Upper lobe of left lung (tissue), 6 donors: Measurements from ENCODE around the gene YLPM1. TPM values are rescaled to one million over a fixed set of nuclear protein-coding genes. Genes with fewer than 3 reads are reported as not detected.
A peak's percentile ranks its signal among the peaks of the same experiment; 100 is the strongest.

Experiments
- ATAC-seq, 2 donors: fragments of 200-7000 bp; cut with Tn5 transposase; one replicate each; pipeline ENCODE4 v1.9.1; 2022; ENCODE audit warnings: mild to moderate bottlenecking in 2 of 2, moderate library complexity in 2 of 2; ENCODE audit not compliant: low FRiP score in 2 of 2
- DNase-seq, 2 donors: peaks; one replicate each; pipeline ENCODE4 v3.0.0-alpha.2; 2019 to 2020
- H3K27ac ChIP-seq, 4 donors: fragments of 200-600 bp; sonication (generic); one replicate each; pipeline ENCODE4 v1.5.1; 2016 to 2019
- H3K27me3 ChIP-seq, 4 donors: fragments of 200-600 bp; sonication (generic); one replicate each; pipeline ENCODE4 v1.5.1; 2017 to 2019
- H3K36me3 ChIP-seq, 4 donors: fragments of 200-600 bp; sonication (generic); one replicate each; pipeline ENCODE4 v1.5.1; 2016 to 2019
- H3K4me1 ChIP-seq, 4 donors: fragments of 200-600 bp; sonication (generic); one replicate each; pipeline ENCODE4 v1.5.1; 2018 to 2019
- H3K4me3 ChIP-seq, 4 donors: fragments of 200-600 bp; sonication (generic); one replicate each; pipeline ENCODE4 v1.5.1; 2017 to 2019; ENCODE audit warnings: mild to moderate bottlenecking in 2 of 4, moderate library complexity in 1 of 4
- H3K9me3 ChIP-seq, 4 donors: fragments of 200-600 bp; sonication (generic); one replicate each; pipeline ENCODE4 v1.5.1; 2018 to 2019
- EP300 ChIP-seq, 4 donors: sonication (generic); formaldehyde crosslinking; IDR thresholded peaks; one replicate each; pipeline ENCODE4 v1.5.1; 2017; ENCODE audit warnings: antibody characterized with exemption in 4 of 4, control low read depth in 2 of 4
- POLR2A ChIP-seq, 4 donors: fragments of 450-650 bp; IDR thresholded peaks; one replicate each; pipeline ENCODE4 v1.5.1; 2016 to 2017; ENCODE audit warnings: antibody characterized with exemption in 4 of 4, mild to moderate bottlenecking in 2 of 4
- POLR2AphosphoS5 ChIP-seq, 2 donors: sonication (generic); formaldehyde crosslinking; IDR thresholded peaks; one replicate each; pipeline ENCODE4 v1.5.1; 2017; ENCODE audit warnings: antibody characterized with exemption in 2 of 2
- WGBS, 2 donors: methylation state at CpG; one replicate each; pipeline ENCODE4 v1.1.5; 2017 to 2018; 5-methylcytosine and 5-hydroxymethylcytosine counted together
- total RNA-seq, 6 donors: library from RNA; depleted of rRNA in 4 of 6; stranded (reverse); fragments of >200 nt in 4 of 6; gene quantifications; one replicate each; pipeline versions ENCODE4 v1.1.0 to v1.2.1, GENCODE V29; 2016 to 2021
- TF ChIP-seq, protein P1 (sequence below), 6 experiments: fragments of 450-650 bp in 4 of 6; fragments of 200-600 bp in 2 of 6; sonication (generic) in 2 of 6; IDR thresholded peaks; one replicate each; pipeline ENCODE4 v1.5.1; 2016 to 2019; ENCODE audit warnings: antibody characterized with exemption in 6 of 6
- donor health status: DM: no; HTN: no; CAD: no; lungs with moderate emphysema.
- donor health status: DM: no; HTN: yes; CAD: no; lungs with severe emphysema.

YLPM1 gene
- total RNA-seq, 6 donors from 2014 or later: 38.8 to 85.9 (median 45.6) TPM

DNA sequence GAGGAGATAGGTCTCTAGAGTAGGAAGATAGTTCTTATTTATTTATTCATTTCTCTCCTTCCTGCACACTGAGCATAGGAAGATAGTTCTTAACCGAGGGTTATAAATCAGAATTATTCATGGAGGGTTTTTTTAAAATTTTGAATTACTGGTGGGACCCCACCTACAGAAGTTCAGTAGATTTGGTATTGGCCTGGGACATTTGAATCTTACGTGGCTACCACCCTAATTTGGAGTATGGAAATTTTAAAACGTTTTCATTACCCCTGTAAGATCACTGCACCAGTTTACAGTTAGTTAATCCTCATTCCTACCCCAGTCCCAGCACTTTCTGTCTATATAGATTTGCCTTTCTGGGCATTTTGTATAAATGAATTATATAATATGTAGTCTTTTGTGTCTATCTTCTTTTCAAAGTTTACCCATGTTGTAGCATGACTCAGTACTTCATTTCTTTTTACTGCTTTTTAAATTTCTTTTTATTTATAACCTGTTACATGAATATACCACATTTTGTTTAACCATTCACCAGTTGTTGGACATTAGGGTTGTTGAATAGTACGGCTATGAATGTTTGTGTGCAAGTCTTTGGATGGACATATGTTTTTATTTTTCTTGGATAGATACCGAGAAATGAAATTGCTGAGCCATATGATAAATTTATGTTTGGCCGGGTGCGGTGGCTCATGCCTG, 44.9 kb downstream of the YLPM1 start:
- Histone ChIP-seq H3K4me3 (no peak overlapping the region), H3K36me3 (peaks cover 18 to 88% (median 51%) of the 10 kb centered on the region in 4 donors), H3K27me3 (no peaks in the 10 kb centered on the region), H3K9me3 (no peaks in the 10 kb centered on the region), H3K27ac (no peak overlapping the region), H3K4me1 (no peaks in the 10 kb centered on the region)
- TF ChIP-seq, protein P1, sequence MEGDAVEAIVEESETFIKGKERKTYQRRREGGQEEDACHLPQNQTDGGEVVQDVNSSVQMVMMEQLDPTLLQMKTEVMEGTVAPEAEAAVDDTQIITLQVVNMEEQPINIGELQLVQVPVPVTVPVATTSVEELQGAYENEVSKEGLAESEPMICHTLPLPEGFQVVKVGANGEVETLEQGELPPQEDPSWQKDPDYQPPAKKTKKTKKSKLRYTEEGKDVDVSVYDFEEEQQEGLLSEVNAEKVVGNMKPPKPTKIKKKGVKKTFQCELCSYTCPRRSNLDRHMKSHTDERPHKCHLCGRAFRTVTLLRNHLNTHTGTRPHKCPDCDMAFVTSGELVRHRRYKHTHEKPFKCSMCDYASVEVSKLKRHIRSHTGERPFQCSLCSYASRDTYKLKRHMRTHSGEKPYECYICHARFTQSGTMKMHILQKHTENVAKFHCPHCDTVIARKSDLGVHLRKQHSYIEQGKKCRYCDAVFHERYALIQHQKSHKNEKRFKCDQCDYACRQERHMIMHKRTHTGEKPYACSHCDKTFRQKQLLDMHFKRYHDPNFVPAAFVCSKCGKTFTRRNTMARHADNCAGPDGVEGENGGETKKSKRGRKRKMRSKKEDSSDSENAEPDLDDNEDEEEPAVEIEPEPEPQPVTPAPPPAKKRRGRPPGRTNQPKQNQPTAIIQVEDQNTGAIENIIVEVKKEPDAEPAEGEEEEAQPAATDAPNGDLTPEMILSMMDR (IDR thresholded peaks at IDR 0.05): no peak
- TF ChIP-seq POLR2AphosphoS5 (IDR thresholded peaks at IDR 0.05) (no peak), POLR2A (IDR thresholded peaks at IDR 0.05) (no peak), EP300 (IDR thresholded peaks at IDR 0.05) (no peak)
- ATAC-seq (no peak), DNase-seq (no peak)
- 93% methylated on average over 7 of the region's 7 CpGs for WGBS, 2 donors

DNA sequence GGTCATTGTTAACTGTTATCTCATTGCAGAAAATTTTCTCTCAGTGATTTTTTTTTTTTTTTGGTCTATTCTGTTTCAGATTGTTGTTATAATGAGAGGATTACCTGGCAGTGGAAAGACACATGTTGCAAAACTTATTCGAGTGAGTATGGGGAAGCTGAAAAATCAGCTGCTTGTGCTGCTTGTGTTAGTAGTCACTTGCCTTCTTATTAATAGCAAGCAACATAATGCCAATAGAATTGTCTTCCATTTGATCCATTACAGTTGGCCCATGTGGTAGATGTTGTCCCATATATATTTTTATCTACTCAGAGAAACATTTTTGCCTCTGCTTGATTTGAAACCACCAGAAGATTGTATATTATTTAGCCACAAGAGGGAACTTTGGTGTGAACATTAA, 53.0 kb downstream of the YLPM1 start:
- H3K9me3 ChIP-seq: no peaks in the 10 kb centered on the region
- H3K27ac ChIP-seq: no peak overlapping the region
- no peaks in the 10 kb centered on the region for H3K27me3 ChIP-seq
- WGBS, 2 donors: 67 to 75% methylated on average over 1 of the region's 1 CpG
- H3K4me3 ChIP-seq: no peak overlapping the region
- no peak for ATAC-seq
- peaks cover 16 to 91% (median 56%) of the 10 kb centered on the region in 4 donors for H3K36me3 ChIP-seq
- no peak for TF ChIP-seq EP300 (IDR thresholded peaks at IDR 0.05)
- H3K4me1 ChIP-seq: no peaks in the 10 kb centered on the region
- DNase-seq: no peak

DNA sequence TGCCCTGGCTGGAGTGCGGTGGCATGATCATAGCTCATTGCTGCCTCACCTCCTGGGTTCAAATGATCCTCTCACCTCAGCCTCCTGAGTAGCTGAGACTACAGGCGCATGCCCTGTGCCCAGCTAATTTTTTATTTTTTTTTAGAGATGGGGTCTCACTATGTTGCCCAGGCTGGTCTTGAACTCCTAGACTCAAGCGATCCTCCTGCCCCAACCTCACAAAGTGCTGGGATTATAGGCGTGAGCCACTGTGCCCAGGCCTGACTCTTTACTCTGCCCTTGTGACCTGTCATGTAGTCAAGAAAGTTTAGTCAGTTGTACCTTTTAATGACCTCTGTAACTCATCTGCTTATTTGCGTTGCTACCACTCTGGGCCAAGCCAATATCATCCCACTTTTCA, 57.2 kb downstream of the YLPM1 start:
- no peaks in the 10 kb centered on the region for H3K4me1 ChIP-seq
- TF ChIP-seq, protein P1 (IDR thresholded peaks at IDR 0.05): no peak
- TF ChIP-seq EP300 (IDR thresholded peaks at IDR 0.05): no peak
- TF ChIP-seq POLR2A (IDR thresholded peaks at IDR 0.05): no peak
- TF ChIP-seq POLR2AphosphoS5 (IDR thresholded peaks at IDR 0.05): no peak
- no peak overlapping the region for H3K27ac ChIP-seq
- DNase-seq (no peak), ATAC-seq (no peak)
- no peak overlapping the region for H3K4me3 ChIP-seq
- no peaks in the 10 kb centered on the region for H3K9me3 ChIP-seq
- H3K36me3 ChIP-seq: peaks cover 12 to 73% (median 38%) of the 10 kb centered on the region in 4 donors
- 95 to 98% methylated on average over 5 of the region's 5 CpGs for WGBS, 2 donors
- no peaks in the 10 kb centered on the region for H3K27me3 ChIP-seq

DNA sequence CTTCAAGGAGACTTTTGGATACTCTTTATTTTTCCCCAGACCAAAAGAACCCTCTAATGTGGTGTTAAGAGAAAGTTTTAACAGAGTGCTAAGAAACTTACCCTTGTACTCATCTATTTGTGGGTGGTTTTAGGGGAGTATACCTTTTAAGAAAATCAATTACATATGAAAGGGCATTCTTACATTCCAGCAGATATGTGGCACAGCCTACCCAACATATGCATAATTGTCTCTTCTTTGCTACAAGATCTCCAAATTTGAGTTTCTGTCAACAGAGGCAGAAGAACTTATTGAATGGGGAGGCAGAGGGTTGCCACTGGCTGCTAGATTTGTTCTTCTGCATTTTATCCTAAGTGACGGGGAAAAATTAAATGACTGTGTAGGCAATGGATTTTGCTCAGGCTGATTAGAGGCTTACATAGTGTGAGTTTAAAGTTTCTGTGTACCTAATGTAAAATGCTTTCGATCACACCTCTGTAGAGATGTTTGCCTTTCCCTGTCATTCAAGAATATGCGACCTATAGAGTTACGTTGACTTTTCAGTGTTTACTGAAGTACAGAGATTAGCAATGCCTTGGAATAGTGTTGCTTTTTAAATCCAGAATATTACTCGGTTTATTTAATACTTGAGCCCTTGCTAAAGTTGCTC, 58.3 kb downstream of the YLPM1 start:
- H3K4me1 ChIP-seq: peaks cover 0 to 2% (median 0%) of the 10 kb centered on the region in 4 donors
- H3K27me3 ChIP-seq: no peaks in the 10 kb centered on the region
- H3K9me3 ChIP-seq: no peaks in the 10 kb centered on the region
- TF ChIP-seq EP300 (IDR thresholded peaks at IDR 0.05) (no peak), POLR2A (IDR thresholded peaks at IDR 0.05) (no peak), POLR2AphosphoS5 (IDR thresholded peaks at IDR 0.05) (no peak)
- TF ChIP-seq, protein P1 (IDR thresholded peaks at IDR 0.05): no peak
- H3K4me3 ChIP-seq: no peak overlapping the region
- no peak for DNase-seq
- no peak for ATAC-seq
- WGBS, 2 donors: 82 to 83% methylated on average over 5 of the region's 5 CpGs
- no peak overlapping the region for H3K27ac ChIP-seq
- H3K36me3 ChIP-seq: peaks cover 12 to 67% (median 36%) of the 10 kb centered on the region in 4 donors

DNA sequence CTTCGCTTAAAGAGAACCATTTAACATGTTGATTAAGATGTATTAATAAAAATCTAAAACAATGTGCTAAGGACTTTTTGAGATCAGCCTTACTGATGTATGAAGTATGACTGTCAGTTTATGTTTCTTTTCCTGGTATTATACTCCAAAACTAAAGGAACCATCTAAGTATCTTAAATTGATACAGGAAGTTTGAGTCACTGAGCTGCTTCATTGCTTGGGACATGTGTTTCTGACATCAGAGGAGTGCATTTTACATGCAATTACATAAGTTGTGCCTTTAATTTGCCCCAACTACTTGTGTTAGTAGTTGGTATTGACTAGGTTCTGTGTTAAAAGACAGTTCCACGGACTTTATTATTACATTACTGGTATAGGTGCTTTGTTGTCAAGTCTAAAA, 61.9 kb downstream of the YLPM1 start:
- DNase-seq: no peak

More for the DNA sequence above, 61.9 kb downstream of the YLPM1 start:
- Histone ChIP-seq H3K27me3 (no peaks in the 10 kb centered on the region), H3K4me1 (peaks cover 0 to 2% (median 0%) of the 10 kb centered on the region in 4 donors), H3K4me3 (no peak overlapping the region), H3K27ac (peak overlapping the region in 2 of 4 donors; percentile 32 to 55), H3K9me3 (no peaks in the 10 kb centered on the region), H3K36me3 (peaks cover 15 to 44% (median 22%) of the 10 kb centered on the region in 4 donors)
- no peak for TF ChIP-seq POLR2AphosphoS5 (IDR thresholded peaks at IDR 0.05)
- TF ChIP-seq, protein P1 (IDR thresholded peaks at IDR 0.05): no peak
- TF ChIP-seq POLR2A (IDR thresholded peaks at IDR 0.05): no peak
- TF ChIP-seq EP300 (IDR thresholded peaks at IDR 0.05): no peak
- 71 to 84% methylated on average over 2 of the region's 2 CpGs for WGBS, 2 donors
- ATAC-seq: no peak
